IMR-90 (cell line): ENCODE results near the gene REPIN1.

ENCODE experiments used
- CTCF ChIP-seq: conservative IDR thresholded peaks from 2 replicates; pipeline ENCODE4 v1.5.1; 2012; ENCODE audit warnings: mild to moderate bottlenecking, low read depth, low read length, improper control_type of control experiment
- RFX5 ChIP-seq: IDR thresholded peaks from 2 replicates; pipeline ENCODE4 v1.8.0; 2012; ENCODE audit warnings: low read depth, mild to moderate bottlenecking, low read length, moderate library complexity

GRCh38 chr7:150381096-150381495, 12.5 kb downstream of the REPIN1 start:
- no peak for TF ChIP-seq CTCF
- TF ChIP-seq RFX5 = no peak
